Sigmoid colon (tissue), 3 donors: Measurements from ENCODE around the gene NT5DC1.

Source experiments
- POLR2A ChIP-seq, 2 donors: fragments of 450-650 bp; IDR thresholded peaks; one replicate each; pipeline ENCODE4 v1.6.1; 2016; ENCODE audit warnings: antibody characterized with exemption in 2 of 2, mild to moderate bottlenecking in 2 of 2, moderate library complexity in 2 of 2
- TF ChIP-seq, protein P1 (sequence below), 4 experiments: fragments of 450-650 bp in 3 of 4; fragments of 200-600 bp in 1 of 4; IDR thresholded peaks; one replicate each; pipeline ENCODE4 v1.5.1; 2016 to 2019; ENCODE audit warnings: antibody characterized with exemption in 4 of 4, mild to moderate bottlenecking in 3 of 4, moderate library complexity in 2 of 4

DNA sequence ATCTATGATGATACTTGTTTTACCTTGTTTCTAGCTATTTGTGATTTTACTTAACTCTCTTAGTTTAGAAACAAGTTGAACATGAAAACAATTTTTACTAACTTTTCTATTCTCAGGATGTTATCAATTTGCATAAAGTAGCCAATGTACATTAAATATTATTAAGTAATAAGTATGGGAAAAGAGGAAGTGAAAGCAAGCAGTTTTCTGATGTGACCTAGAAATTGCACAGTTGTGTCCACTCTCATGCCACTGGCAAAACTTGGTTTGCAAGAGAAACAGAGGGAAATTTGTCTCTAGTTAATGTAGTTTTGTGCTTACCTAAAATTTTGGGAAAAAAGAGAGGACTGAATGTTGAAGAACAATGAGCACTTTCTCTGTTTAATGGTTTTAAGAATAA lies 198.3 kb downstream of the NT5DC1 start:
- TF ChIP-seq, protein P1, sequence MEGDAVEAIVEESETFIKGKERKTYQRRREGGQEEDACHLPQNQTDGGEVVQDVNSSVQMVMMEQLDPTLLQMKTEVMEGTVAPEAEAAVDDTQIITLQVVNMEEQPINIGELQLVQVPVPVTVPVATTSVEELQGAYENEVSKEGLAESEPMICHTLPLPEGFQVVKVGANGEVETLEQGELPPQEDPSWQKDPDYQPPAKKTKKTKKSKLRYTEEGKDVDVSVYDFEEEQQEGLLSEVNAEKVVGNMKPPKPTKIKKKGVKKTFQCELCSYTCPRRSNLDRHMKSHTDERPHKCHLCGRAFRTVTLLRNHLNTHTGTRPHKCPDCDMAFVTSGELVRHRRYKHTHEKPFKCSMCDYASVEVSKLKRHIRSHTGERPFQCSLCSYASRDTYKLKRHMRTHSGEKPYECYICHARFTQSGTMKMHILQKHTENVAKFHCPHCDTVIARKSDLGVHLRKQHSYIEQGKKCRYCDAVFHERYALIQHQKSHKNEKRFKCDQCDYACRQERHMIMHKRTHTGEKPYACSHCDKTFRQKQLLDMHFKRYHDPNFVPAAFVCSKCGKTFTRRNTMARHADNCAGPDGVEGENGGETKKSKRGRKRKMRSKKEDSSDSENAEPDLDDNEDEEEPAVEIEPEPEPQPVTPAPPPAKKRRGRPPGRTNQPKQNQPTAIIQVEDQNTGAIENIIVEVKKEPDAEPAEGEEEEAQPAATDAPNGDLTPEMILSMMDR (IDR thresholded peaks at IDR 0.05): no peak
- TF ChIP-seq POLR2A (IDR thresholded peaks at IDR 0.05): no peak
